SK-MEL-5 (cell line): ENCODE data around the gene MT1H. TPM values are rescaled to one million over a fixed set of nuclear protein-coding genes. Genes with fewer than 3 reads are reported as not detected.
A peak's percentile ranks its signal among the peaks of the same experiment; 100 is the strongest.

Source experiments
- DNase-seq: peaks from one replicate; pipeline ENCODE4 v3.0.0-alpha.2; 2016; ENCODE audit warnings: low read depth, low spot score
- in situ Hi-C: cut with HindIII; loops from 2 replicates; pipeline ENCODE4 v1.10.0; 2016; ENCODE audit warnings: low sequenced_read_pairs, high pct_unique_total_duplicates, low pct_unique_long_range_greater_than_20kb
- total RNA-seq: library from RNA; depleted of rRNA; stranded (reverse); fragments of >200 nt; shearing (Covaris generic); gene quantifications from 2 replicates; pipeline ENCODE4 v1.2.3, GENCODE V29; 2014

Gene MT1H
- total RNA-seq, 1 experiment from 2014 or later, result not detected

DNA sequence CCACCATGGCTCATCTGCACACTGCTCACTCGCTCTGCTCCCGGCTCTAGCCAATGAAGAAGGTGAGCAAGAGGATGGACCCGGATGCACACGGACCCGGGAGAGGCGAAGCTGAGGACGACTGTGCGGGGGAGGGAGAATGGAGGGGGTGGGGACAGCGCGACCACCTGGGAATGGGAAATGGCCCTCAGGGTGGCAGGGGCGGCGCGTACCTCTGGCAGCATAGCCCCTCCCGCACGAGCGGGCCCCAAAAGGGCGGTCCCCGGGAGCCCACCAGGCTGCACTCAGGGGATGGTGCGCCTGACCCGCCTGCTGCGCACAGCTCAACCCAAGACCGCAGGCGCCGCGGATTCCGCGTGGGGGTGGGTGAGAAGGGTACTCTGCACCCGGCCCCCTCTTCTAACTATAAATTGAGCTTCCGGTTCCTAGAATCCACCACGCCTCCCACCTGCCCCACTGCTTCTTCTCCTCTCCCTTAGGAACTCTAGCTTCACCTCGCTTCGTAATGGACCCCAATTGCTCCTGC, 6.1 kb downstream of the MT1H start:
- in situ Hi-C loops, result no loop called here

DNA sequence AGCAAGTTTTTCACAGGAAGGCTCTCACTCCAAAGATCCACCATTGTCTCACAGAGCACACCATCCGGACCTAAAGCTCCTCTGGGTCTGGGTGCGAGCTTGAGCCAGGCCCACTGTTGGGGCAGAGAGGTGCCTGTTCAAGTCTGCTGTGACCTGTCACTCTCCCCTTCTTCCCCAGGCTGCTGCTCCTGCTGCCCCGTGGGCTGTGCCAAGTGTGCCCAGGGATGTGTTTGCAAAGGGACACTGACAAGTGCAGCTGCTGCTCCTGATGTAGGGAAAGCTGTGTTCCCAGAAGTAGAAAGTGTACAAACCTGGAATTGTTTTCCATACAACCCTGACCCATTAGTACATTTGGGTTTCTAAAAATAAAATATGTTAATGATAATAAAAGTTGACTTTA, 7.9 kb downstream of the MT1H start:
- in situ Hi-C loops, result no loop called here
- DNase-seq, result no peak

More for the DNA sequence above, 6.1 kb downstream of the MT1H start:
- DNase-seq, result no peak

DNA sequence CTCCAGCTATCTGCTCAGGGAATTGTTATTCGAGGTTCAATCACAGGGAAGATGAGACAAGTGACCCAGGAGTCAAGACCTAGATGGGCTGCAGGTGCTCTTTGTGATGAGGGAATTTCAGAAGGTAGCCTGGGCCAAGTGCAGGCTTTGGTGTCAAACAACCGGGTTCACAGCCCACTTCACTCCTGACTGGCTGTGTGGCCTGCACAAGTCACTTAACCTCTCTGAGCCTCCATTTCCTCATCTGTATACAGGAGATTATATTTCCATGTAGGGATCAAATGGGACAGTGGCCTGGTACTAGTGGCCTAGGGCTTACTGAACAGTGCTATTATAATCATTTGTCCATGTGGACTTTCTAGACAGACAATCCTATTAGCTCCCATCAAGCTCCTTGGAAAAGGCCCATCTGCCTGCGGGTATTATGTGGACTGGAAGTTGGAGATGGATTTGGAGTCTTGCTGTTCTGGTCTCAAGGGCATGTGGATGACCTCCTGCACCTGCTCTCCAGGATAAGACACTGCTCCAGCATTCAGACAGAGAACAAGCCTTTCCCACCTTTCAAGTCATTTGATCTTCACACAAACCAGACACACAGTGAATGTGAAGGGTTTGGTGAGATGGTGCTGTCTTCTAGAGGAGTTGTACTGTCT, 9.6 kb downstream of the MT1H start:
- DNase-seq, result no peak
- in situ Hi-C loops, result no loop called here

- no peak for DNase-seq
- in situ Hi-C loops, result no loop called here
These were observed 10.2 kb downstream of the MT1H start for GRCh38 chr16:56679818-56680217.

DNA sequence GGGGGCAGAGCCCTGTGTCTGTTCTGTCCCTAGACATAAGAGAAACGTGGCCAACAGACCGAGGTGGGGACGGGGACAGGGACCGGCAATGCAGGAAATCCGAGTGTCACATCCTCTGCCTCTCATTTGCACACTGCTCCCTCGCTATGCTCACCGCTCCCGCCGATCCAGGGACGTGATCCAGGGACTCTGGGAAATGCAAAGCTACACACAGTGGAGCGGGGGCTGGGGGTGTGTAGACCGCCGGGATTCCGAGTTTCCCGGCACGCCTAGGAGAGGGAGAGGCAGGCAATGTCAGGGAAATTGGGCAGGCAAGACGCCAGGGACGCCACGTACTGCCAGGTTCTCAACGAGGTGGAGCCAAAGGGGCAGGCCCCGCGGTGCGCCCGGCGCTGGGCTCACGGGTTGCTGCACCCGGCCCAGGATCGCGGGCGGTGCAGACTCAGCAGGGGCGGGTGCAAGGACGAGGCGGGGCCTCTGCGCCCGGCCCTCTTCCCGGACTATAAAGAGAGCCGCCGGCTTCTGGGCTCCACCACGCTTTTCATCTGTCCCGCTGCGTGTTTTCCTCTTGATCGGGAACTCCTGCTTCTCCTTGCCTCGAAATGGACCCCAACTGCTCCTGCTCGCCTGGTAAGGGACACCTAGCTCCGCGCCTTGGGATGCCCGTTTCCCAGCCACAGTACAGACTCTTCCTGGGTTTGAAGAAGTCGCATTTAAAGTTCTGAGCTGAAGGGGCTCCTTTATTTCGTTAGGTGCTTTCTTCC, 12.5 kb downstream of the MT1H start, which contains the start of gene MT1X:
TSS of gene MT1X (plus strand) at position 532 of the 764 bp plus-strand sequence. CDS start at position 603, 71 bp downstream.
- peak; percentile 79 for DNase-seq
- in situ Hi-C loops, result no loop called here

DNA sequence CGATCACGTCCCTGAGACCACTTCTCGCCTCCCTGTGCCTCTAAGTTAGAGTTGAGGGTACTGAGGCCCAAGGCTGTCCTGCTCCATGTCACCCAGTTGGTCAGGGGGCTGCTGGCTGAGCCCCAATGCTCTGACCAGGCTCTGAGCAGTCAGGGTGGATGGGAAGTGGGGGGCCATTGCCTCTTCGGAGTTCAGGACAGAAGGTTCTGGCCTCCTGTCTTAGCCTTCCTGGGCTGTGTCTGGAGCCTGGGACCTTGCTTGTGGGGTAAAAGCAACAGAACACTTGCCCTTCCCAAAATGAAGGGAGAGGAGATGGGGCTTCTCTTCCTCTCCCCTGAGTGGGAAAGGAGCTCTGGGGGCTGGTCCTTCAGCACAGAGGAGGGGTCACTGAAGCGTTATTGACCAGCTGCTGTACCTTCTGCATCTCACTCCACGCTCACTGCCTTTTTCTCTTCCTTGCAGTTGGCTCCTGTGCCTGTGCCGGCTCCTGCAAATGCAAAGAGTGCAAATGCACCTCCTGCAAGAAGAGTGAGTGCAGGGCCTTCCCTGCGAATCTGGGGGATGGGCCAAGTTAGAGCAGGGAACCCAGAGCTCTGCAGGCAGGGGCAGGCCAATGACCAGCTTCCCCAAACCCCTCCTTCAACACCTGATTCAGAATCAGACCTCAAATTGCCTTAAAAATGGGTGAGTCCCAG, 13.2 kb downstream of the MT1H start:
- in situ Hi-C loops, result no loop called here
- no peak for DNase-seq

DNA sequence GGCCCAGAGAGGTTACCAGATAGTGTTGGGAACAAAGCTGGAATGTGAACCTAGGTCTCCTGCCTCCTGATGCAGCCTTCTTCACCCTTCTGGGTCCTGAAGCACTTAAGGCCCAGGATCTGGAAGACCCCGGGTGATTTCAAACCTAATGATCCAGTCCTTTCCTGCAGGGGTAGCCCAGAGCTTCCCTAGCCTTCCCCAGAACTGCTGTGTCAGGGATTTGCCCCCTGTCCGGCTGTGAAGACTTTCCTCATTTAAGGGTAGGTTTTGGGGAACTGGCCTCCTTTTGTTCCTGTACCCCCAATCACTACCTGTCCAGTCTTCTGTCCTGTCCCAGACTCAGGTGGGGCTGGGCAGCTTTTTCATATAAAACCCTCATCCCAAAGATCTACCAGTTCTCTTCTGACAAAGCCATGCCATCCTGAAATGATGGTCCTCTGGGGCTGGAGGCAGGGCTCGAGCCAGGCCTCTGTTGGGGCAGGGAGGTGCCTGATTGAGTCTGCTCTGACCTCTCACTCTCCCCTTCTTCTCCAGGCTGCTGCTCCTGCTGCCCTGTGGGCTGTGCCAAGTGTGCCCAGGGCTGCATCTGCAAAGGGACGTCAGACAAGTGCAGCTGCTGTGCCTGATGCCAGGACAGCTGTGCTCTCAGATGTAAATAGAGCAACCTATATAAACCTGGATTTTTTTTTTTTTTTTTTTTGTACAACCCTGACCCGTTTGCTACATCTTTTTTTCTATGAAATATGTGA, 14.0 kb downstream of the MT1H start:
- no peak for DNase-seq
- in situ Hi-C loops, result no loop called here

GRCh38 chr16:56684256-56684925, 14.8 kb downstream of the MT1H start:
- no peak for DNase-seq
- in situ Hi-C loops, result no loop called here

DNA sequence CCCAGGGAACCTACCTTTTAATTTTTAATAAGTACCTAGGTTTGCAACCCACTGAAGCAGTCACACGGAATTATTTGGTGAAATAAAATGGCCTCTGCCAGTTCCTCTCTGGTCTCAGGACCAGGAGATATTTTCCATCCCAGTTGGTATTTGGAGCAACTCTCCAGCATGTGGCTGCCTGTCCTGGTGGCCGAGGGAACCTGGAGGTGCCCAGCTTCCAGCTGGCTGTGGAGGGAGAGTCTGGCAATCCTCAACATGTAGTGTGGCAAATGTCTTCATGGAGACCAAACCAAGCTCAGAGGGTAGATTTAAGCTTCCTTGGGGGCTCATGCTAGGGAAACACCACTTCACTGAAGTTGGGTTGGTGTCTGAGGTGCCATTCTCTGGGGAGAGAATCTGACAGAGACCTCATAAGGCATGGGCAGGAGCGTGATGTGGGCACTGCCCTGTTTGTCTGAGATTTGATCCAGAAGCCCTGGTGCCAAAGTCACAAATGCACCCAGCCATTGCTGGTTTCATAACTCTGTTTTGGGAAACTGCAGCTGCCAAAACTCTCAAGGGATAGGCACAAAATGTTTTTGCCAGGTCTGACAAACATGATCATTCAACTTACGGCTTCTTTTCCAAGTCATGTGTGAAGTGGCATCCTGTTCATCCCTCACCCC, 15.4 kb downstream of the MT1H start:
- no peak for DNase-seq
- in situ Hi-C loops, result no loop called here

DNA sequence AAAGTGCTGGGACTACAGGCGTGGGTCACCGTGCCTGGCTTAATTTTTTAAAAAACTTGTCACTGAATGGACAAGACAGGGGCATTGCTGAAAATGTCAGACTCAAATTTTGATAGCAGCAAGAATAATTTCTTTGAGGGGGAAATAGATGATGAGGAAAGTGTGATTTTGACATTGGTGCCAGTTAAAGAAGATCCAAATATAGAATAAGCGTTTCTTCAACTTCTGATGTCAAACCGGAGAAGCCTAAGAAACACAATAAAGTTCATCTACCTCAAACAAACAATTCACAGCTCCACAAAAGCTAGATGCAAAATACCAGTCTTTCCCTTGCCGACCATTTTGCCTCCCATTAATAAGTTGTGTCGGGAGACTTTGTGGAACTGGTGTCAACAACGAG, 17.1 kb downstream of the MT1H start:
- in situ Hi-C loops, result no loop called here
- no peak for DNase-seq

DNA sequence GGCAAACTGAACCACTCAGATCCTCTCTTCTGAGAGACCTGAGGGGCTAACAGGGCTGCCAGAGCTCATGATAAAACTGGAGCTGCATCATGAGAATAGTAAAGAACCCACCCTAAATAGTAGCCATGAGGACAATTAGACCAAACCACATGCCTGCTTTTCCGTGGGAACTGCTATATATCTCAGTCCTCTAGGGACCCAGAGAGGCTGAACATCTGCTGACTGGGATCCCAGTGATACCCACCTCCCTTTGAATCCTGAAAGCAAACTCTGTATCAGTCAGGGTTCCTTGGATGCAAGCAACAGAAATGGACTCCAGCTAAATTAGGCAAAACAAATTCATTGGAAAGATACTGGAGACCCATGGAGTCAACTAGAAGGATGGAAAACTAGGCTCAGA, 19.1 kb downstream of the MT1H start:
- in situ Hi-C loops, result no loop called here
- DNase-seq, result peak; percentile 22

GRCh38 chr16:56689171-56689570, 19.6 kb downstream of the MT1H start:
- in situ Hi-C loops, result no loop called here
- no peak for DNase-seq

GRCh38 chr16:56690420-56691122, 21.0 kb downstream of the MT1H start:
- DNase-seq, result no peak
- in situ Hi-C loops, result no loop called here

DNA sequence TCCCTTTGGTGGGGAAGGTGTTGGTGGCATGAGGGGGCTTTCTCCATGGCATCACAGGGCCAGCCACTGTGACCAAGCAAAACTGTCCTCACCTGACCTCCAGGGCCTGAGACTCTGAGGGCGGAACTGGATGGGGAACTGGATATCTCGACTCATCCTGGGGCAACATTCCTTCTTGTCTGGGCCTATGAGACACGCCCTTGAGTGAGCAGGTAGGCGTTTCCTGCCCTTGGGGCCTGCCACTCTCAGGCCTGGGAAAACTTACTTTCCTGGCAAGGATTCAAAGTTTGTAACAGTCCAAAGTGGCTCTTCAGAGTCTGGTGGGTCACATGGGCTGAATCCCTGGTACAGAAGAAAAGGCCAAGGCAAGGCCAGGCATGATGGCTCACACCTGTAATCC, 22.3 kb downstream of the MT1H start:
- DNase-seq, result no peak
- in situ Hi-C loops, result no loop called here

- no peak for DNase-seq
- in situ Hi-C loops, result no loop called here
These were observed 25.6 kb downstream of the MT1H start for GRCh38 chr16:56695246-56695645.

- DNase-seq, result no peak
- in situ Hi-C loops, result no loop called here
These were observed 28.0 kb downstream of the MT1H start for GRCh38 chr16:56697456-56698155.
